KMS-11 (cell line): ENCODE measurements around the gene GNLY.

Experiments used
- H2AFZ ChIP-seq: fragments of 200-600 bp; sonication (generic); 2 replicates; pipeline ENCODE4 v1.6.1; 2016; ENCODE audit warnings: antibody characterized with exemption, mixed run types, low read depth
- H3K27ac ChIP-seq: fragments of 200-600 bp; sonication (generic); 2 replicates; pipeline ENCODE4 v1.6.1; 2016; ENCODE audit warnings: mild to moderate bottlenecking, mixed run types
- H3K27me3 ChIP-seq: fragments of 200-600 bp; sonication (generic); 2 replicates; pipeline ENCODE4 v1.6.1; 2017; ENCODE audit warnings: mild to moderate bottlenecking, low read depth, mixed run types, moderate library complexity; ENCODE audit not compliant: insufficient read depth
- H3K36me3 ChIP-seq: fragments of 200-600 bp; sonication (generic); 2 replicates; pipeline ENCODE4 v1.6.1; 2017; ENCODE audit warnings: mild to moderate bottlenecking, mixed run types; ENCODE audit not compliant: insufficient read depth
- H3K4me1 ChIP-seq: fragments of 200-600 bp; sonication (generic); 2 replicates; pipeline ENCODE4 v1.6.1; 2016; ENCODE audit warnings: mild to moderate bottlenecking, low read depth, mixed run types; ENCODE audit not compliant: poor library complexity, severe bottlenecking
- H3K4me2 ChIP-seq: fragments of 200-600 bp; sonication (generic); 2 replicates; pipeline ENCODE4 v1.7.0; 2016; ENCODE audit warnings: mild to moderate bottlenecking, mixed run types
- H3K4me3 ChIP-seq: fragments of 200-600 bp; sonication (generic); IDR thresholded peaks from 2 replicates; pipeline ENCODE4 v1.6.1; 2017; ENCODE audit warnings: low read depth, low read length, mixed read lengths; ENCODE audit not compliant: insufficient read depth
- H3K79me2 ChIP-seq: fragments of 200-600 bp; sonication (generic); 2 replicates; pipeline ENCODE4 v1.6.1; 2016; ENCODE audit warnings: low read depth, mixed run types; ENCODE audit not compliant: insufficient read depth
- H3K9ac ChIP-seq: fragments of 200-600 bp; sonication (generic); 2 replicates; pipeline ENCODE4 v1.6.1; 2016; ENCODE audit warnings: mild to moderate bottlenecking, mixed run types
- H4K20me1 ChIP-seq: fragments of 200-600 bp; sonication (generic); 2 replicates; pipeline ENCODE4 v1.6.1; 2016; ENCODE audit warnings: mild to moderate bottlenecking, mixed run types; ENCODE audit not compliant: insufficient read depth
- CTCF ChIP-seq: fragments of 200-600 bp; sonication (generic); conservative IDR thresholded peaks from 2 replicates; pipeline ENCODE4 v1.6.1; 2017; ENCODE audit warnings: low read depth, mild to moderate bottlenecking, antibody characterized with exemption, low read length, moderate library complexity, mixed read lengths

GNLY gene

GRCh38 chr2:85716346-85716914, 22.3 kb downstream of the GNLY start:
- Histone ChIP-seq H3K27me3 (no peaks in the 10 kb centered on the region), H3K79me2 (no peaks in the 10 kb centered on the region), H3K27ac (no peak overlapping the region), H3K36me3 (no peaks in the 10 kb centered on the region), H3K4me1 (no peaks in the 10 kb centered on the region), H3K4me2 (no peak overlapping the region), H3K9ac (no peak overlapping the region), H3K4me3 (no peak overlapping the region), H2AFZ (no peak overlapping the region), H4K20me1 (no peaks in the 10 kb centered on the region)
- TF ChIP-seq CTCF, result no peak

DNA sequence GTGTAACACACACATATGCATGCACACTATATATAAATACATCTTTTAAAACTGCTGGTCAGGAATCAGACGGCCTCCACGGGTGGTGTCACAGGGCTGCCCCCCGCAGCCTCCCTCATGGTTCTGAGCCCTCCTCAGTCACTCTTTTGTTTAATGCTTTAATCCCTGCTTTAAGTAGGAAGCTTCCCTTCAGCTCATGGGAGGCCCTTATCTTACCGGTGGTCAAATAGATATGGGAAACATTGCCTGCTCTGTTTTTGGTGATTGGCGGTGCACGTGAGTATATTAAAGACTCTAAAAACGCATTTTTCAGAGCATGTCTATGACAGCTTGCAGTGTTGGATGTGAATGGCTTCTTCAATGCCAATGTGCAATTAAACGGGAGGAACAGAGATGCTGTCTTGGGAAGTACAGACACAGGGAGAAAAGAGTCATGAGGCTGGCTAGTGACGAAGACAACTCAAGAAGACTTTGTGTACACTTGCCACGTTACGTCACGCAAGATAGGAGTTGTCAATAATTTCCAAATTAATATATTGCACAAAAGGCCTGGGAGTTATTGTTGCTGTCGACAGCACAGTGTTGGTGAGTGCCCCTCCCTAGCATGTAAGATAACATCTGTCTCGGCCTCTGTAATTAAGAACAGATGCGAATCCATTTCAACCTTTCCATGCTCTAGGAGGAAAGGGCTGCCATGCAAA, 23.3 kb downstream of the GNLY start:
- no peaks in the 10 kb centered on the region for H3K4me1 ChIP-seq
- no peaks in the 10 kb centered on the region for H3K36me3 ChIP-seq
- no peaks in the 10 kb centered on the region for H4K20me1 ChIP-seq
- no peak overlapping the region for H3K9ac ChIP-seq
- H3K27me3 ChIP-seq, result no peaks in the 10 kb centered on the region
- no peak overlapping the region for H3K4me2 ChIP-seq
- H3K4me3 ChIP-seq, result no peak overlapping the region
- H3K79me2 ChIP-seq, result no peaks in the 10 kb centered on the region
- no peak overlapping the region for H2AFZ ChIP-seq
- H3K27ac ChIP-seq, result no peak overlapping the region
- TF ChIP-seq CTCF, result no peak

- H3K9ac ChIP-seq, result no peak overlapping the region
- H3K4me2 ChIP-seq, result no peak overlapping the region
- H3K4me3 ChIP-seq, result no peak overlapping the region
- H3K27ac ChIP-seq, result no peak overlapping the region
- H3K36me3 ChIP-seq, result no peaks in the 10 kb centered on the region
- no peaks in the 10 kb centered on the region for H3K4me1 ChIP-seq
- TF ChIP-seq CTCF, result no peak
- no peaks in the 10 kb centered on the region for H3K79me2 ChIP-seq
- no peak overlapping the region for H2AFZ ChIP-seq
- H4K20me1 ChIP-seq, result no peaks in the 10 kb centered on the region
- no peaks in the 10 kb centered on the region for H3K27me3 ChIP-seq
Observed at GRCh38 chr2:85718009-85718391, 23.8 kb downstream of the GNLY start.

DNA sequence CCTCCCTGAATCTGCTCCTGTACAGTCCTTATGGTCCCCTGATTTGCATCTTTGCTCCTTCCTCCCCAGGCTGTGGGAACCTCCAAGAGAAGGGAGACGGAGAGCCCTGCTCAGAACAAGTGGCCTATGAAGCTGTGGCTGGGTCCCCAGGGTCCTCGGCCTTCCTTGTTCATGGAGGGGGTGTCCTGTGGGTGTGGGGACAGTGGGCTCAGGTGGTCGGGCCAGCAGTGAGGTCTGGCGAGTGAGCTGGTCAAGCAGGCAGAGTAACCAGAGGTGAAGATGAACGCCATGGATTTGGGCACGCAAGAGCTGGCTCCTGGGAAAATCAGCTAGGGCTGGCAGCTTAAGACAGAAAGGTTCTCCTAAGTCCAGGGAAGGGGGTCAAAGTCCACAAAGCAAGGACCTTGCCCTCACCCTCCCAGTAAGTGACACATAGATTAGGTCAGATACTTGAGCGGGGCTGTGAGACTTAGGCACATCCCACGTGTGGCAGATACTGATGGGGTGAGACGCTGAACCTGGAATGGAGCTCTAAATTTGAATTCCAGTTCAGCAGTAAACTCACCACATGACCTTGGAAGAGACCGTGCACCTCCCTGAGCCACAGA, 24.8 kb downstream of the GNLY start:
- no peak overlapping the region for H3K4me2 ChIP-seq
- no peaks in the 10 kb centered on the region for H3K36me3 ChIP-seq
- no peak overlapping the region for H3K4me3 ChIP-seq
- H3K27ac ChIP-seq, result no peak overlapping the region
- no peaks in the 10 kb centered on the region for H3K4me1 ChIP-seq
- H4K20me1 ChIP-seq, result no peaks in the 10 kb centered on the region
- H3K9ac ChIP-seq, result no peak overlapping the region
- H2AFZ ChIP-seq, result no peak overlapping the region
- no peaks in the 10 kb centered on the region for H3K79me2 ChIP-seq
- H3K27me3 ChIP-seq, result no peaks in the 10 kb centered on the region; the same call in 1 of the 2 replicates
- TF ChIP-seq CTCF, result no peak
